Measurements from ENCODE around the gene KIF16B.
"Not testable (repeated sequence)": the region's sequence is repeated elsewhere in the genome, so short reads cannot be mapped to it uniquely, and the experiment has no call there.

Gene KIF16B

GRCh38 chr20:16284385-16285100 lies 288.7 kb downstream of the KIF16B start:
- no peak for DNase-seq

DNA sequence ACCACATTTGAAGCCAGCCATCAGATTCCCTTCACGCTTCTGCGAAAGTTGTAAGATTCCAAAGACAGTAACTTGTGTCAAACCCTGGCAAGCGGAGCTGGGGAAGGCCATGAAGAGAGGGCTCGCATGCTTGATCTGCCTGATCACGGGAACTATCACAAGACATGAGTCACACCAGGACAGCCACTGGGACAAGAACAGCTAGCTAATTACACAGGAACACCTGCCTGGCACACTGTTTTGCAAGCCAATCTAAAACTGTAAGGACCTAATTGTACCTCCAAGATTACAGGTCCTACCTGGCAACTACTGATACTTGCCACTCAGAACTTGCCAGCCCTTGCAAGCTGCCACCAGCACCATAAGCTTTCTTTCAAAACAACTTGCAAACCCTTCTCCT lies 289.3 kb downstream of the KIF16B start:
- DNase-seq: no peak

- no peak for DNase-seq
These were observed 289.9 kb downstream of the KIF16B start for GRCh38 chr20:16283307-16283706.

DNA sequence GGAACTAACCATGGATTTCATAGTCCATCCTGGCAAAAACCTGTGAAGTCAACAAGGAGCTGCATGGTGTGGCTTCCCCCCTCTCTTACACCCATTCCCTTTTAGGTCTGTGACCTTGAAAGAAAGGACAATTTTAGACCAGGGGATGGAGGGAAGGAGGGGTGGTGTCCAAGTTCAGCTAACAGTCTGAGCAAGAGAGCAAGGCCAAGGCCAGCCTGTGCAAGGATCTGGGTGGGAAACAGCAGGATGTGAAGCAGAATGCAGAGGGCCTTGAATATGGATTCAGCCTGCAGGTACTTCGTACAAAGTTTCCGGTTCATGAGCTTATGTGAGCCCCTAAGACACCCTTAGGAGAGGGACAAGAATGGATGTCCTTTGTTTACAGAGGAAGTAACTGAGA lies 293.0 kb downstream of the KIF16B start:
- DNase-seq: no peak

DNA sequence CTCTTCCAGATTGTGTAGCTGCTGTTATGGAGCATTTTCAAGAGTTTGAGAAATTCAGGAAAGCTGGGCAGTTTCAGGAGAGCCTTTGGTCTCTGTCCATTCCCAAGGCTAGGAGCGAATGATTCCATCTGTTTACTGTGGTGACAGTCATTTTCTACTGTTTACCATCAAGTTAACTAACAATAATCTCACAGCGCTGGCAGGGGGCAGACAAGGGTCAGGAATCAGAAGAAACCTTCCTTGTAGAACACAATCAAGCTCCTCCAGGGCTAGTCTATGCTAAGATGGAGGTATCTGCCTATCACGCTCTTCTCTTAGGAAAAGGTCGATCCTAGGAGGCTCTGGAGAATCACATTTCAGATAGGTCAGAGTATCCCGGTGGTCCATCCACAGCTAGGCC lies 293.9 kb downstream of the KIF16B start:
- DNase-seq: no peak

DNA sequence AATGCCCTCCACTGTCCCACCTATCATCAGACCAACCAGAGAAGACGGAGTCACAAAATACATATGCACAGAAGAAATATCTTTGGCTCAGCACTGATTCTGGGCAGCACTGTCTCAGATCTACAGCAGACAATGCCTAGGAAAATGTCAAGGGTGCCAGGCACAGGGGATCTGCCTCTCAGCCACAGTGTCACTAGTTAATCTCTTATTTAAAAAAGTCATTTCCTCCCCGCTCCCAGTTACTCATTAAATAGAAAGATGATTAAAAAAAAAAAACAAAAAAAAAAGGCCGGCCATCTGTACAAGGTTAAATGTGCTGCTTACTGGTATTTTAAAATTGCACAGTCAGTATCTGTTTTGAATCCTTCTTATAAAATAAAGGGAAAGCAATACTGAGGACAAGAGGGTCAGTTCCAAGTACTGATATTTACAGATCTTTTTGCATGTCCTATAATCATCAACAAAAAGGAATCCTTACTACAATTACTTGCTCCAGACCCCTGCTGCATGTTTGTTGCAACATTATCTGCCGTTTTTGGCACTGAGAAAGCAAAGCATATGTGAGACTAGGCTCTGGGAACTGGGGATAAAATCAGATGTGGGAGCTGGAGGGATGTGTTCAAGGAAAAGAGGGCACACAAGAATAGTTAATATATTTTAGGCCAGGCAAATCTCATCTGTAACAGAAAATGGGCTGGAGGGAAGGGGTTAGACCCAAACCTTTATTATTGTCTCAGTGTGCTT lies 299.3 kb downstream of the KIF16B start:
- DNase-seq: no peak

DNA sequence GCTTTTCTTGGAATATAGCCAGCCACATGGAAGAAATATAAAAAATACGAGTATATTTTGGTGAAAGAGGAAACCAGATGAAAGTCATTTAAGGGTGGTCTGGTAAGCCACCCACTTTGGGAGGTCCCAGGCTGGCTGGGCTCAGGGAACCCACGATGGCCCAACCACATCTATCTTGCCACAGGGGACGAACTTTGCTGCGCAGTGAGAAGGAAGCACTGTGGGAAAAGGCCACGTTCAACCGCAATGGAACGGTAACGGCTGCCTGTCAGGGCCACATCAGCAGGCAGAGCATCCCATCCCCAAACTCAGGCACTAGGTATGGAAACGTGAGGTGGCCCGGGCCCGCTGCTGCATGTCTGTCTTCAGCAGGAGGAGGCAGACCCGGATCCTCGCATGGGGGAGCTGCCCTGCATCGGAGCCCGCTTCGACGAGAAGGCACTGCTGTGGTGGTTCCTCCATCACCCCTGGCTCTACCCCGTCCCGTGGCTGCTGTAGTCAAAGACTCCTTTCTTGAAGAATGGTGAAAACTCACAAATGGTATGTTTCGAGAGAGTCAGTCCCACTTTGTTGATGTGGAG lies 300.4 kb downstream of the KIF16B start:
- DNase-seq: no peak

DNA sequence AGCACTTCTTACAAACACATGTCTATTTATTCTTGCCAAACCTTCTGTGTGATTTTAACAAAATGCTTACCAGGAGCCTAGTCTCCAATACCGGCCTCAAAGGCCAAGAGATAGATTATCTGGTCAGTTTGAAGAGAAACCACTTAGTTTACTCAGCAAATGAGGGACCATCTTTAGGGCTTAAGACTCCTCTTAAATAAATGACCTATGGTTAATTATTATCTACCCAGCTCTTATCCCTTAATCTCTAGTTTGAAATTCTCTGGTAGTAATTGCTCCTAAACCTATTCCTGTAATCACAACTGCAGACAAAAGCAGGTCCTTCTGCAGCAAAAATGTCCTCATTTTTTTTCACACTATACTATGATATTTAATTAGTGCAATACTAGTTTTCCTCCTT lies 301.8 kb downstream of the KIF16B start:
- DNase-seq: no peak

DNA sequence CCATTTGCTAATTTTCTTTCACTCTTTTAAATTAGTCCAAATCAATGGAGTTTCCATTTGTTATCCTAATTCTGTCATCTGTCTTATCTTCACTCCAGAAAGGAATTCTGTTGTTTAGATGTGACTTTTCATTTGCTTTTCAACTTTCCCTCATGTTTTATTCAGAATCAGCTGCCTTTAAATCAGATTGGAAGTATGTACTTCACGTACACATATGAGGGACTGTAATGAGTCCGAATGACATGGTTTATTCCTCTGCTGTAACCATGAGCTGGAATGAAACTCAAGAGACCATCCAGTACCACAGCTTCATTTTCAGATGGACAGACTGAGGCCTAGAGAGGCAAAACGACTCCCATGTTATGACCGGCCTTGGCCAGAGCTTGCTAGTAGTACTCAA lies 302.3 kb downstream of the KIF16B start:
- DNase-seq: no peak

GRCh38 chr20:16270314-16270931 lies 302.8 kb downstream of the KIF16B start:
- no peak for DNase-seq

- DNase-seq: no peak
These were observed 305.7 kb downstream of the KIF16B start for GRCh38 chr20:16267526-16267925.

DNA sequence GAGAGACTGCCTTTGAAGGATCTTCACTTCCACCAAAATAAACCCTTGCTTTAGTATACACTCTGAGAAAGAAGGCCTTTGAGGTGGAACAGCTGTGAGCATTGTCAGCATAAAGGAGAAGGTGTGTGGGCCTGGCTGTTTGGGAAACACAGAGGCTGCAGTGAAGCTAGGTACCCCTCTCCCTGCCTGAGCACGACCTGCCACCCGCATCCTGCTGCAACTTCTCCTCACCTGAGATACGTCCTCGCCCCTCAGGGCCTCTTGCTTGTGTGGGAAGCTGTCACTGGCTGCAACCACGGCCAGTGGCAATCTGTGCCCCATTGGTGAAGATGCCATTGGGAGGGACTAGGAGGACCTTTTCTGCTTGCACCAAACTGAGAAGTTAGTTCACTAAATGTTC lies 307.9 kb downstream of the KIF16B start:
- DNase-seq: no peak

DNA sequence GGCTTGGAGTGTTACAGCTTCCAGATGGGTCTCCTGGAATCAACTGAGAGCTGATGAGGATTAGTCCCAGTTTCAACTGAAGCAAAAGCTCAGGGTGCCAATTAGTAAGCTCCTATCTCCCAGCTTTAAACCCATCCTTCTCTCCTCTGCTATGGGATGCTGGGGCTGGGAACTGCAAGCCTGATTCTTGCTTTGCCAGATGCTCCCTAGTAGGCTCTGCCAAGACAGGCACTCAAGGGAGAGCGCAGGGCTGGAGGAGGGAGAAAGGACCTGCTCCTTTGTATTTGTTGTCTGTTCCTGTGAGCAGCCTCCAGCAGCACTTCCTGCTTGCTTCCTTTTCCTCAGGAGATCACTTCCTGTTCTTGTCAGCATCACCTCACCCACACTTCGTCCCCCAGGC lies 309.7 kb downstream of the KIF16B start:
- no peak for DNase-seq

DNA sequence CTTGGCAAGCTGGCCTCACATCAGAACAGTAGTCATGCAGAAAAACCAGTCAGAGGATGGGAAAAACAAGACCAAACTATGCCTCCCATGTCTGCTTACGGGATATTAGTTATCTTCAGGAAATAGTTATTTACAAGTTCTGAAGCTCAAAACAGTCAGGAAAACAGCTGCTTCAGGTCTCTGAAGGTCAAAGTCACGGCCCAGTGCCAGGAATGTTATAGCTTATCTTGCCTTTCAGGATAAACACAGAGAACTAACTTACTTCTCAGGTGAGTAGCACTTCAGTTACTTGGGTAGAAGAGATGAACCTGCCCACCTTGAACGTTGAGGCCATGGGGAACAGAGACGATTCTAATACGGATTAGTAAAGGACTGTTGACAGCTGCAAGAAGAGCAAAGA lies 310.7 kb downstream of the KIF16B start:
- no peak for DNase-seq

DNA sequence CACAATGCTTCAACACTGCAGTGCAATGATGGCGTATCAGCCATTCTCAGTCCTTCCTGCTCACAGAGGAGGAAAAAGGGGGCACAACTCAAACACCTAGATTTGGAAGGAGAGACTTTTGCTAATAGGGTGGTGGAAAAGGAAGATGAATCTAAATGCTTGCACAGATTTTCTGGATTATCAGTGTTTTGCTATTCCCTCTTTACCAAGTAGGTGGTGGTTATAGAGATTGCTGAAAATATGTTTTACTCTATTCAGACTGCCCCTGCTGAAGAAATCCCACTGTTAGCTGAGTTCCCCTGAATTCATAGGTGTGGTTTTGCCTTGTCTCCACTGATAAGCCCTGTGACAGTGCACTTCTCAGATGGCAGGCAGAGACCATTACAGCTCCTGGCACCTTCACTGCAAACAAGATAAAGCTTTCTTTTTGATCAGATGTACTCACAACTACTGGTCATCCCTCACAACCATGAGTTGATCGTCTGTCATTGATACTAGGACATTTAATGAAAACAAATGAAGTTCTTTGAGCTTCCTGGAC lies 311.4 kb downstream of the KIF16B start:
- DNase-seq: no peak

DNA sequence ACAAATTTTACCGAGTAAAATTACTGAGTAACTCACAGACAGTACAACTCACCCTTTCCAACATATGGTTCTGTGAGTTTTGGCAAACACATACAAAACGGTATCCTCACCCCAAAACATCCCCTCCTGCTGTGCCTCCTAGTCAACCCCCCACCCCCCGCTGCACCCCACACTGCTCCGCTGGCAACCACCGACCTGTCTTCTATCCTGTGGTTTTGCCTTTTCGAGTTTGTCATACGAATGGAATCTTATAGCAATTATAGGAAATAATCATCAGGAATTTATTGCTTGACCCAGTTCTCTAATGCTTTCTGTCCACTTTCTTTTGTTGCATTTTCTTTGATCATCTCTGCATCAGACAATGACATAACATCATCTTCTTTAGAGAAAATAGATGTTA lies 312.3 kb downstream of the KIF16B start:
- DNase-seq: no peak

GRCh38 chr20:16260133-16260532 lies 313.1 kb downstream of the KIF16B start:
- DNase-seq: not testable (repeated sequence)

DNA sequence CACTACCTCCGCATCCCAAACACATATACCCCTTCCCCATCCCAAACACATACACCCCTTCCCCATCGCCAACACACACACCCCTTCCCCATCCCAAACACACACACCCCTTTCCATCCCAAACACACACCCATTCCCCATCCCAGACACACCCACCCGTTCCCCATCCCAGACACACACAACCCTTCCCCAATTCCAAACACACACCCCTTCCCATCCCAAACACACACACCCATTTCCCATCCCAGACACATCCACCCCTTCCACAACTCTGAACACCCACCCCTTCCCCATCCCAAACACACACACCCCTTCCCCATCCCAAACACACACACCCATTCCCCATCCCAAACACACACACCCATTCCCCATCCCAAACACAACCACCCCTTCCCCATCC lies 314.5 kb downstream of the KIF16B start:
- no peak for DNase-seq

DNA sequence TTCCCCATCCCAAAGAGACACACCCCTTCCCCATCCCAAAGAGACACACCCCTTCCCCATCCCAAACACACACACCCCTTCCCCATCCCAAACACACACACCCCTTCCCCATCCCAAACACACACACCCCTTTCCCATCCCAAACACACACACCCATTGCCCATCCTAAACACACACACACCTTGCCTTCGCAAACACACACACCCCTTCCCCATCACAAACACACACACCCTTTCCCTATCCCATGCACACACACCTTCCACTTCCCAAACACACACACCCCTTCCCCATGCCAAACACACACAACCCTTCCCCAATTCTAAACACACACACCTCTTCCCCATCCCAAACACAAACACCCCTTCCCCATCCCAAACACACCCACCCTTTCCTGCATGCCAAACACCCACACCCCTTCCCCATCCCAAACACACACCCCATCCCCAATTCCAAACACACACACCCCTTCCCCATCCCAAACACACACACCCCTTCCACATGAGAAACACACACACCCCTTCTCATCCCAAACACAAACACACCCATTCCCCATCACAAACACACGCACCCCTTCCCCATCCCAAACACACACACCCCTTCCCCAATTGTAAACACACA lies 315.3 kb downstream of the KIF16B start:
- DNase-seq: no peak

DNA sequence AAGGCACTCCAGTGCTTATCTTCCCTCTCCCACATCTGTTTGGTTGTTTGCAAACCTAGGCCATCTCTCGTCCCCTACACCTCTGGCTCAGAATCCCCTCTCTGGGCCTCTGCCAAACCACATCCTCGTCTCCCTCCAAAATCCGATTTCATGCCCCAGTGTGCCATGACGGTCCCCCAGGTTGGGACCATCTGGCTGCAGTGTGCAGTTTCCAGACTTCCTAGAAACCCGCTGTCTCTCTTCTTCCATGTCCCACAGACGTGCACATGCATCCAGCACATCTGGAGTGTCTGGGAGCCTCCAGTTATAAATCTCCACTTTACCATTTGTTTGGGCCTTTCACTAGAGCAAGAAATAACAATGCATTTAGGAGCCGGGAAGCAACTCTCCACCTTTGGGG lies 316.2 kb downstream of the KIF16B start:
- DNase-seq: no peak

- DNase-seq: no peak
These were observed 326.4 kb downstream of the KIF16B start for GRCh38 chr20:16246870-16247269.

- DNase-seq: no peak
These were observed 327.0 kb downstream of the KIF16B start for GRCh38 chr20:16246291-16246690.

DNA sequence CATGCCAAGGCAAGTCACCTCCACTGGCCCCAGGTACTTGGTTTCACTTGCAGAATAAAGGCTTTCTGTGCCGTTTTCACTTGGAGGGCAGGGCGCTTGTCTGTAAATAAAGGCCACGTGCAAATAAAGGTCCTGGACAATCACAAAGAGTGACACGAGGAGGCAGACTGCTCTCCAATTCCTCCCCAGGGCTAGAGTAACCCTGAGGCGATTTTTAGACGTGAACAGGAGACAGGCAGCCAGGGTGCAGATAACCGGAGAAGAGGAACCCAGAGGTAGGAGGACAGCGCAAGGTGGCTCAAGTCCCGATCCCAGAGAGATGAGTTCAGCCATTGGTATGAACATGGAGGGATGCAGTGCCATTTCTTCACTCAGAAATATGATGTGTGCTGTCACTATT lies 327.4 kb downstream of the KIF16B start:
- no peak for DNase-seq
